PFSK-1 (cell line): ENCODE measurements around the gene VAMP5.

Source experiments
- FOXP2 ChIP-seq: optimal IDR thresholded peaks from 2 replicates; pipeline ENCODE3; 2011; ENCODE audit warnings: borderline replicate concordance, control low read depth, inconsistent platforms; ENCODE audit not compliant: insufficient read depth; ENCODE audit errors: extremely low read length, extremely low read depth
- POLR2AphosphoS5 ChIP-seq: IDR thresholded peaks from 2 replicates; pipeline ENCODE4 v1.6.1; 2012; ENCODE audit warnings: low read depth, mild to moderate bottlenecking, control low read depth, low read length, moderate library complexity
- REST ChIP-seq, 2 experiments: IDR thresholded peaks; 2 replicates each; pipeline versions ENCODE4 v1.6.1 to v1.8.0; 2011 to 2012; ENCODE audit warnings: low read depth in 2 of 2, low read length in 2 of 2, control low read depth in 1 of 2, inconsistent platforms in 1 of 2, mild to moderate bottlenecking in 1 of 2, moderate library complexity in 1 of 2; ENCODE audit not compliant: insufficient read depth in 1 of 2
- SIN3A ChIP-seq: IDR thresholded peaks from 2 replicates; pipeline ENCODE4 v1.6.1; 2012; ENCODE audit warnings: mild to moderate bottlenecking, low read length, moderate library complexity, borderline replicate concordance; ENCODE audit not compliant: insufficient read depth
- TAF1 ChIP-seq: IDR thresholded peaks from 2 replicates; pipeline ENCODE4 v1.6.1; 2012; ENCODE audit warnings: low read length, control low read depth, borderline replicate concordance; ENCODE audit not compliant: insufficient read depth

GRCh38 chr2:85551698-85552678, 32.2 kb upstream of the VAMP5 start:
- TF ChIP-seq TAF1 (no peak), REST (IDR thresholded peaks at IDR 0.05; ENCODE audit: insufficient read depth in 1 of 2, low read depth in 2 of 2, low read length in 2 of 2) (no peak), POLR2AphosphoS5 (no peak), SIN3A (no peak), FOXP2 (no peak)
